ENCODE data around the gene VSIG10. TPM values are rescaled to one million over a fixed set of nuclear protein-coding genes. Genes with fewer than 3 reads are reported as not detected.

Gene VSIG10
- total RNA-seq, 2 donors from 2014 or later, result 60.0 to 69.0 TPM

DNA sequence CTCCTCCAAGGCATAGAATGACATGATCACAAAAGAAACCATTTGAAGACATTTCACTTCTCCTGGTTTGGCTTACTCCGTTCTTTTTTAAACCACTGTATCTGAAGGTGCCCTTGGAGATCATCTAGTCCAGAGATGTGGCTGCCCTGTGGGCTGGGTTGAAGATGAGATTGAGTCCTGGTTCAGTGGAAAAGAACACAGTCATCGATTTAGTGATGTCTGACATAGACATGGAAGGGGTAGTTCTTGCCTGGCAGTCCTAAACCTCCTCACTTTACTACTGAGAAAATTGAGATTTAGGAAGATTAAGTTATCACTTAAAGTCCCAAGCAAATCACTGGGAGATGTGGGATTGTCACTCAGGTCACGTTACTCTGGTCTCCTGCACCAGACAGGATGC lies 2.8 kb downstream of the VSIG10 start:
- DNase-seq, result no peak
- TF ChIP-seq, protein P1, sequence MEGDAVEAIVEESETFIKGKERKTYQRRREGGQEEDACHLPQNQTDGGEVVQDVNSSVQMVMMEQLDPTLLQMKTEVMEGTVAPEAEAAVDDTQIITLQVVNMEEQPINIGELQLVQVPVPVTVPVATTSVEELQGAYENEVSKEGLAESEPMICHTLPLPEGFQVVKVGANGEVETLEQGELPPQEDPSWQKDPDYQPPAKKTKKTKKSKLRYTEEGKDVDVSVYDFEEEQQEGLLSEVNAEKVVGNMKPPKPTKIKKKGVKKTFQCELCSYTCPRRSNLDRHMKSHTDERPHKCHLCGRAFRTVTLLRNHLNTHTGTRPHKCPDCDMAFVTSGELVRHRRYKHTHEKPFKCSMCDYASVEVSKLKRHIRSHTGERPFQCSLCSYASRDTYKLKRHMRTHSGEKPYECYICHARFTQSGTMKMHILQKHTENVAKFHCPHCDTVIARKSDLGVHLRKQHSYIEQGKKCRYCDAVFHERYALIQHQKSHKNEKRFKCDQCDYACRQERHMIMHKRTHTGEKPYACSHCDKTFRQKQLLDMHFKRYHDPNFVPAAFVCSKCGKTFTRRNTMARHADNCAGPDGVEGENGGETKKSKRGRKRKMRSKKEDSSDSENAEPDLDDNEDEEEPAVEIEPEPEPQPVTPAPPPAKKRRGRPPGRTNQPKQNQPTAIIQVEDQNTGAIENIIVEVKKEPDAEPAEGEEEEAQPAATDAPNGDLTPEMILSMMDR (IDR thresholded peaks at IDR 0.05), result no peak
- Histone ChIP-seq H3K4me1 (peaks cover 4% of the 10 kb centered on the region), H3K9me3 (no peaks in the 10 kb centered on the region), H3K36me3 (no peaks in the 10 kb centered on the region), H3K4me3 (no peak overlapping the region), H3K27me3 (no peaks in the 10 kb centered on the region), H3K9ac (ENCODE audit: low read depth in 2 of 2, low read length in 2 of 2) (no peak overlapping the region), H3K27ac (no peak overlapping the region)
- intact Hi-C loops (cut with DNase I), result loop anchor here (5.0 kb wide), 1 partner anchor 39 kb away; the partner anchor contains the start of gene WSB2

DNA sequence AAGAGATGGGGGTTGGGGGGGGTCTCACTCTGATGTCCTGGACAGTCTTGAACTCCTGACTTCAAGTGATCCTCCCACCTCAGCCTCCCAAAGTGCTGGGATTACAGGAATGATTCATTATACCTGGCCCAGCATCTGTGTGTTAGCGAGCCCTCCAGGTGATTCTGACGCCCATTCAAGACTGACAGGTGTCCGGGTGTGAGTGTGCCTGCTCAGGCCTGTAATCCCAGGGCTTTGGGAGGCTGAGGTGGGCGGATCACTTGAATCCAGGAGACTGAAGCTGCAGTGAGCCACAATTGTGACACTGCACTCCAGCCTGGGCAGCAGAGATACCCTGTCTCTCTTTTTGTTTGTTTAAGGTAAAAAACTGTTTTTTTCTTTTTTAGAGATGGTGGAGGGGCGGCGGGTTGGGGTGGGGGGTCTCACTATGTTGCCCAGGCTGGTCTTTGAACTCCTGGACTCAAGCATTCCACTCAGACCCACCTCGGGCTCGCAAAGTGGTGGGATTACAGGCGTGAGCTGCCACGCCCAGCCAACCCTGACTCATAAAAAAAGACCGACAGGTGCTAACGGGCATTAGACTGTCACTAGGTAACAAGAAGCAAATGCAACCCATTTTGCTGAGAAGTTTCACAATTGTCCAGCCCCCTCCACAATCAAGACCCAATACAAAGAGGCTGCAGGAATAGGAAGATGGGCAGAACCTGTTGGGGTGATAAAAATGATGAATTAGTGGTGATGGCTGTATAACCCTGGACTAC lies 4.7 kb downstream of the VSIG10 start:
- no peaks in the 10 kb centered on the region for H3K27me3 ChIP-seq
- intact Hi-C loops (cut with DNase I), result no loop called here
- H3K4me3 ChIP-seq, result no peak overlapping the region
- no peaks in the 10 kb centered on the region for H3K9me3 ChIP-seq
- H3K4me1 ChIP-seq, result peaks cover 4% of the 10 kb centered on the region
- H3K27ac ChIP-seq, result peak overlapping the region; percentile 52
- H3K36me3 ChIP-seq, result no peaks in the 10 kb centered on the region
- TF ChIP-seq, protein P1 (IDR thresholded peaks at IDR 0.05), result no peak
- peak; percentile 66 for DNase-seq
- H3K9ac ChIP-seq (ENCODE audit: low read depth in 2 of 2, low read length in 2 of 2), result peak overlapping the region in 1 of 2 donors; percentile 61

DNA sequence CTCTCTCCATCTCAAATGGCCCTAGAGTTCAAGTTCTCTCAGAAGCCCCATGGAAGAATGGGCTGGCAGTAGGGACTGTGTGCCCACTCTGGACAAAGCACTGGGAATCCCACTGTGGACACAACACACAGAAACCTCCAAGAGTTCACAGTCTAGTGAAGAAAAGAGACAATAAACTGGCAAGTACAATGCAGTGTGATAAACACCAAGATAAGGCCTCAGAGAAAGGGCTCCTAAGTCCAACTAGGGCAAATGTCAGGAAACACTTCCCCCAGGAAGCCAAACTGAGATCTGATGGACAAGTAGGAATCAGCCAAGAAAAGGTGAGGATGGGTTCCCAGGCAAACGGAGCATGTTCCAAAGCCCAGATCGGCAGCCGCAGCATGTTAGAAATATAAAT lies 5.4 kb downstream of the VSIG10 start:
- Histone ChIP-seq H3K36me3 (no peaks in the 10 kb centered on the region), H3K9me3 (no peaks in the 10 kb centered on the region), H3K9ac (ENCODE audit: low read depth in 2 of 2, low read length in 2 of 2) (peak overlapping the region in 1 of 2 donors; percentile 61), H3K27ac (peak overlapping the region; percentile 52), H3K4me1 (peaks cover 4% of the 10 kb centered on the region), H3K4me3 (no peak overlapping the region), H3K27me3 (no peaks in the 10 kb centered on the region)
- TF ChIP-seq, protein P1 (IDR thresholded peaks at IDR 0.05), result no peak
- intact Hi-C loops (cut with DNase I), result no loop called here
- DNase-seq, result peak; percentile 66

DNA sequence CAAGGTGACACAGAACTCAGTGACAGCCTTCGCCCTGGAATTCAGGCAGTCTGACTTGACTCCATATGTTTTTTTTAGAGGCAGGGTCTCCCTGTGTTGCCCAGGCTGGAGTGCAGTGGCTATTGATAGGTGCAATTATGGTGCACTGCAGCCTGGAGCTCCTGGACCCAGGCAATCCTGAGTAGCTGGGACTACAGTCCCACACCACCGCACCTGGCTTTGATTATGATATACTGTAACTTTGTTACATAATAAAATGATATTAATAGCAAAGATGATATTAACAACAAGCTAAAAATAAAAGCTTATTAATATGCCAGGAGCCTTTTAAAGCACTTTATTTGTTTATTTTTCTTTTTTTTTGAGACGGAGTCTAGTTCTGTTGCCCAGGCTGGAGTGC lies 9.8 kb downstream of the VSIG10 start:
- no peak overlapping the region for H3K9ac ChIP-seq (ENCODE audit: low read depth in 2 of 2, low read length in 2 of 2)
- no peak overlapping the region for H3K27ac ChIP-seq
- H3K4me3 ChIP-seq, result no peak overlapping the region
- intact Hi-C loops (cut with DNase I), result no loop called here
- no peak for DNase-seq
- H3K4me1 ChIP-seq, result no peaks in the 10 kb centered on the region
- no peaks in the 10 kb centered on the region for H3K27me3 ChIP-seq
- H3K36me3 ChIP-seq, result no peaks in the 10 kb centered on the region
- no peaks in the 10 kb centered on the region for H3K9me3 ChIP-seq
- TF ChIP-seq, protein P1 (IDR thresholded peaks at IDR 0.05), result no peak

DNA sequence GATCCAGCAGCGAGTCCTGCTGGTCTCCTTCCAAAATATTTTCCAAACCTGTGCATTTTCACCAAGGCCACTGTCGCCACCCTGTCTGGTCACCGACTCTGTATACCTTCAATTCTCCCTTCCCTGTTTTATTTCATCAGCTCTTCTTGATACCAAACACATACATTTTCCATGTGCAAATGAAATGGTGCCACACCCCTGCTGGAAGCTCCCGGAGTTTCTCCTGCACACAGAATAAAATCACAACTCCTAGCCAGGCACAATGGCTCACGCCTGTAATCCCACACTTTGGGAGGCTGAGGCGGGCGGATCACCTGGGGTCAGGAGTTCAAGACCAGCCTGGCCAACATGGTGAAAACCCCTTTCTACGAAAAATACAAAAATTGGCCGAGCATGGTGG lies 14.0 kb downstream of the VSIG10 start:
- Histone ChIP-seq H3K36me3 (no peaks in the 10 kb centered on the region), H3K9me3 (no peaks in the 10 kb centered on the region), H3K9ac (ENCODE audit: low read depth in 2 of 2, low read length in 2 of 2) (peak overlapping the region in 1 of 2 donors; percentile 34), H3K4me3 (no peak overlapping the region), H3K27ac (no peak overlapping the region), H3K4me1 (no peaks in the 10 kb centered on the region), H3K27me3 (no peaks in the 10 kb centered on the region)
- peak; percentile 48 for DNase-seq
- intact Hi-C loops (cut with DNase I), result no loop called here
- TF ChIP-seq, protein P1 (IDR thresholded peaks at IDR 0.05), result no peak
